Measurements from ENCODE around the gene CPEB3. TPM values are rescaled to one million over a fixed set of nuclear protein-coding genes. Genes with fewer than 3 reads are reported as not detected.
"Not testable (repeated sequence)": the region's sequence is repeated elsewhere in the genome, so short reads cannot be mapped to it uniquely, and the experiment has no call there.

CPEB3 gene
- total RNA-seq, 1 donor from 2014 or later: 1.8 TPM

DNA sequence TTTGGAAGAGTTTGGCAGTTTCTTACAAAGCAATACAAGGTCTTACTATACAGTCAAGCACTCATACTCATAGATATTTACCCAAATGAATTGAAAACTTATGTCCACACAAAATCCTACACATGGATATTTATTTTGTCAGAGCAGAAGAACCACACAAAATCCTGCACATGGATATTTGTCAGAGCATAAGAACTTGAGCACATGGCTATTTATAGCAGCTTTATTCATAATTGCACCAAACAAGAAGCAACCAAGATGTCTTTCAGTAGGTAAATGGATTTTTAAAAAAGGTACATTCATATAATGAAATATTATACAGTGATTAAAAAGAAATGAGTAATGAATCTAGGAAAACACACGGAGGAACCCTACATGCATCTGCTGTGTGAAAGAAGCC, 251.9 kb downstream of the CPEB3 start:
- no peak for DNase-seq (ENCODE audit: low read depth)

DNA sequence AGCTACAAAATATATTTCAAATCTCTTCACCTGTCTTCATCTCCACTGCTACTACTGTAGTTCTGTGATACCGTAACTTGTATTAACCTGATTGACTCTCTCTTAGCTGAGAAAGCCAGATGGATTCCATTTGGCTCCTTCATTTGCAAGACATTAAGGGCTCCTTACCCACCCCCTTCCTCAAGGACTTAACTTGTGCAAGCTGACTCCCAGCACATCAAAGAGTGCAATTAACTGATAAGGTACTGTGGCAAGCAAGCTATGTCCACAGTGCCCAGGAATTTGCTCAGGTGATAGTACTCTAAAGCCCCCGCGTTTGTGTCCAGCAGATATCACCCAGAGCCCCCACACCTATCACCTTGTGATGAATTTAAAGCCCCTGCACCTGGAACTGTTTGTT, 257.8 kb downstream of the CPEB3 start:
- not testable (repeated sequence) for DNase-seq (ENCODE audit: low read depth)

DNA sequence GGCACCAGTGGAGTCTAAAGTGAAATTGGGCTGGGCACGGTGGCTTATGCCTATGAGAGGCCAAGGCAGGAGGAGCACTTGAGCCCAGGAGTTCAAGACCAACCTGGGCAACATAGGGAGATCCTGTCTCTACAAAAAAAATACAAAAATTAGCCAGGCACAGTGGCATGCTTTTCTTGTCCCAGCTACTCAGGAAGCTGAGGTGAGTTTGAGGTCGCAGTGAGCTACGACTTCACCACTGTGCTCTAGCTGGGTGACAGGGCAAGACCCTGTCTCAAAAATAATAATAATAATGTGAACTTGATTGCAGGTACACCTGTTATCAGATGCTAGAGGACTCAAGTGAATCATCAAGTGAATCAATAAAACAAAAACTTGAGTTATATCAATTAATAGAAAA, 259.3 kb downstream of the CPEB3 start:
- DNase-seq (ENCODE audit: low read depth): no peak

DNA sequence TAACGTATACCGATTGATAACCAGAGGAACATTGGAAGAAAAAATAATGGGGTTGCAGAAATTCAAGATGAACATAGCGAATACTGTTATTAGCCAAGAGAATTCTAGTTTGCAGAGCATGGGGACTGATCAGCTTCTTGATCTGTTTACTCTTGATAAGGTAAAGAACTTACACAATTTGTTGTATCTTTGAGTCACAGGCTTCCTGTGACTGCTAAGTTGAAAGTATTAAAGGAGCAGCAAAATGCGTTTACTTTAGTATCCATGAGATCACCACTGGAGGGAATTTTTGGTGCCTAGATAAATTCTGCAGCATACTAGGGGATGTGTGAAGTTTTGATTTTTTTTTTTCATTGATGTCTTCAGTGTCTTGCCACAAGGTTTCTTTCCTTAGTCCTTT, 263.7 kb downstream of the CPEB3 start:
- no peak for DNase-seq (ENCODE audit: low read depth)

DNA sequence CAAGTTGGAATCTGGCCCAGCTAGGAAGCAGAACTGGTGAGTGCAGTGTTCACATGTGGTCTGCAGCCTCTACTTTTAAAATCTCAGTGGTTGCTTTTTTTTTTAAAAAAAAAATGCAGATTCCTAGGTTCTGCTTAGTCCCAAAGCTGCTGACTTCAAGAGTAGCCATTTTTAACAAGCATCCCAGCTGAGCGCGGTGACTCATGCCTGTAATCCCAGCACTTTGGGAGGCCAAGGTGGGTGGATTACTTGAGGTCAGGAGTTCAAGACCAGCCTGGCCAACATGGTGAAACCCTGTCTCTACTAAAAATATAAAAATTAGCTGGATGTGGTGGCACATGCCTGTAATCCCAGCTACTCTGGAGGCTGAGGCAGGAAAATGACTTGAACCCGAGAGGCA, 265.5 kb downstream of the CPEB3 start:
- DNase-seq (ENCODE audit: low read depth): not testable (repeated sequence)

DNA sequence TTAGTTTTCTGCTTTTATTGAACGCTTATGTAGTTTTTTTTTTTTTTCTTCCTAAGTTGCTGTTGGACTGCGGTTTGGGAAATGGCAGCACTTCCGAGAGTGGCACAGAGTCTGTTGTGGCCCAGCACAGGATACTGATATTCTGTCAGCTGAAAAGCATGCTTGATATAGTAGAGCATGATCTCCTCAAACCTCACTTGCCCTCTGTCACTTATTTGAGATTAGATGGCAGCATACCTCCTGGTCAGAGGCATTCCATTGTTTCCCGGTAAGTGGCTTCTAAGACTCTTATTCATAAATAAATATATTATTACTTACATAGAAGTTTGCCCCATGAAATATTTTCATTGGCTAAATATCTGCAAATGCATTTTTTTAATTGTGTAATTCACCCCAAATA, 266.2 kb downstream of the CPEB3 start:
- no peak for DNase-seq (ENCODE audit: low read depth)

DNA sequence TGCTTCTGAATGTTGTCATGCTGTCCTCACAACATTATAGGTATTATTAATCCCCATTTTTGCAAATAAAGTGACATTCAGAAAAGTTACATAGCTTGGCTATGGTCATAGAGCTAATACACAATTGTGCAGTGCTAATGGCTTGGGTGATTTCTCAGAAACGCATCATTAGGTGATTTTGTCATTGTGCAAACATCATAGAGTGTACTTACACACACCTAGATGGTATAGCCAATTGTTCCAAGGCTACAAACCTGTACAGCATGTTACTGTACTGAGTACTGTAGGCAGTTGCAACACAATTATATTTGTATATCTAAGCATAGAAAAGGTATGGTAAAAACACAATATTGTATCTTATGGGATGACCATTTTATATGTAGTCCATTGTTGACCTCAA, 276.3 kb downstream of the CPEB3 start:
- DNase-seq (ENCODE audit: low read depth): no peak

DNA sequence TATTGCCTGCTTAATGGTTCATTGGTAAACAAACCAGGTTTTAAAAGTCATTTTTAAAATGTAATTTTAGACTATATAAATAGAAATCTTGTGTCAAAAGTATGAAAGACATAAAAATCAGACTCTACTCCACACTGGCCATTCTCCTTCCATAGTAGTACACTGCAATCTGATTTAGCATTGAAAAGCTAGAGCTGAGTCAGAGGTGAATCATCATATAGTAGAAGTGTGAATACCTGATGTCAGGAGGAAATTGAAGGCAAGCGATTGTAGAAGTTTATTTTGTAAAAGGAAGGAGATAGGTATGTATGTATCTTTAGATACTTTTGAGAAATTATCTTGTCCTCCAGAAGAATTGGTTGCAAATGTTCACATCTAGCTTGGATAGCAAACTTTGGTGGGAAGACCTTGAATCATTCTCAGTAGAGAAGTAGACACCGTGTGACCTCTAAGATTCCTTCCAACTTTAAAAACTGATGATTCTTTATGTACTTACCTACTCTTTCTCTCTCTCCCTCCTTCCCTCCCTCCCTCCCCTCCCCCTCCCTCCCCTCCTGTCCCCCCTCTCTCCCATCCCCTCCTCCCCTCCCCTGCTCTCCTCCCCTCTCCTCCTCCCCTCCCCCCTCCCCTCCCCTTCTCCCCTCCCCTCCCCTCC, 279.2 kb downstream of the CPEB3 start:
- peak; percentile 88 for DNase-seq (ENCODE audit: low read depth)

DNA sequence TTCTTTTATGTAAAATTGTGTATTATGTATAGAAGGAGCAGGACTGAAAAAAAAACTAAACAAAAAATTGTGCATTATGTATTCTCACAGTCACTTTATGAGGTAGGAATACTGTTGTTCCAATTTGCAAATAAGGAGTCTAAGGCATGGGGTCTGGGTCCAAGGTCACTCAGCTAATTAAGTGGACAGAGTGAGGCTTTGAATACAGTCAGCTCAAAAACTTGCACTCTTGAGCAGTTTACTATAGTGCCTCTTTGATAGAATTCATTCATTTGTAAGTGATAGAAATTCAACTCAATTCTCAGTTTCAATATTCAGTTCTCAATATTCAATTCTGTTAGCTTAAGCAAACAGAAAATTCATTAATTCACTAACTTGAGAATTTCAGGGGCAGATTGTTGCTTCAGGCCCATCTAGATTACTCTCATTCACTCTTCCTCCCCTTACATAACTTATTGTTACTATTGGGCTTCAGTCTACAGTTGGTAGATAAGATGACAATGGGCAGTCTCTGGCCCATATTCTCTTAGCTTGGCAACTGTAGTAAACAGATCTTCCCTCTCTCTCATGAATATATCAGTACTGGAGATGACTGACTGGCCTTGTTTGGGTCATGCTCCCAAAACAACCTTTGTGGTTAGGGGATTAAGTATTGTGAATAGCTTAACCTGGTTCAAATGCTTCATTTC, 280.7 kb downstream of the CPEB3 start:
- peak; percentile 32 for DNase-seq (ENCODE audit: low read depth)

DNA sequence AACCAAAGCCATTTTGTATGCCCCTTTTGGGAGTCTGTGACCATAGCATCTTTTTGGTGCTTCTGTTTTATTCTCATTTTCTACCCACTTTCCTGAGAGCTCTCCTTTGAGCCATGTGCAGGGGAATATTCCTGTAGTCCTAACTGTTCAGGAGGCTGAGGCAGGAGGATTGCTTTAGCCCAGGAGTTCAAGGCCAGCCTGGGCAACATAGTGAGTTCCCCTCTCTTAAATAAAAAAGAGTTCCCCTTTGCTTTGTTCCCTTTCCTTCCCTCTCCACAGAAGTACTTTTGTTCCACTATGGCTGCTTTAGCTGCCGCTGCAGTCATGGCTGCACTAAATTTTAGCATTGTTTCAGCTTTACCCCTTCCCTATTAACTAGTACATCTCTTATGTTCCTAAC, 281.4 kb downstream of the CPEB3 start:
- DNase-seq (ENCODE audit: low read depth): no peak

DNA sequence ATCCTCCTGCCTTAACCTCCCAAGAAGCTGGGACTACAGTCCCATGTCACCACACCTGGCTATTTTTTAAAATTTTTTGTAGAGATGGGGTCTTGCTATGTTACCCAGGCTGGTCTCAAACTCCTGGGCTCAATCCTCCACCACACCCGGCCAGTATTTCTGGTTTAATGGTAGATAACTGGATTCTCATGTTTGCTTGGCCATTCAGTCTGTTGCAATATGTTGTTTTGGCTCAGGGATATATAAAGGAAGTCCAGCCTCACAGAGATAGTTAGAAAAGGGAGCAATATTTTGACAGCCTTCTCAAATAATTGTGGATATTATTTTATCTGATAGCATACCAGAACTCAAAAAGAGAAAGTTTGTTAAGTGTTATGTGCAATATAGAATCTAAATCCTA, 284.9 kb downstream of the CPEB3 start:
- no peak for DNase-seq (ENCODE audit: low read depth)

DNA sequence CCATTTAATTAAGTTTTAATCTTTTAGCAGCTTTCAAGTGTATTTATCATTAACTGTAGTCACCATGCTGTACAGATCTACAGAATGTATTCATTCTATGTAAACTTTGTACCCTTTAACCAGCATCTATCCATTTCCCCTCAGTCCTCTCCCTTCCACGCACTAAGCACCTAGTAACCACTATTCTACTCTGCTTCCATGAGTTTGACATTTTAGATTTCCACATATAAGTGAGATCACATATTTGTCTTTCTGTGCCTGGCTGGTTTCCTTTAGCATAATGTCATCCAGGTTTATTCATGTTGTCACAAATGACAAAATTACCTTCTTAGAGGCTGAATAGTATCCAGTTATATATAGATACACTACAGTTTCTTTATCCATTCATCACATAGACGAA, 287.6 kb downstream of the CPEB3 start:
- no peak for DNase-seq (ENCODE audit: low read depth)

DNA sequence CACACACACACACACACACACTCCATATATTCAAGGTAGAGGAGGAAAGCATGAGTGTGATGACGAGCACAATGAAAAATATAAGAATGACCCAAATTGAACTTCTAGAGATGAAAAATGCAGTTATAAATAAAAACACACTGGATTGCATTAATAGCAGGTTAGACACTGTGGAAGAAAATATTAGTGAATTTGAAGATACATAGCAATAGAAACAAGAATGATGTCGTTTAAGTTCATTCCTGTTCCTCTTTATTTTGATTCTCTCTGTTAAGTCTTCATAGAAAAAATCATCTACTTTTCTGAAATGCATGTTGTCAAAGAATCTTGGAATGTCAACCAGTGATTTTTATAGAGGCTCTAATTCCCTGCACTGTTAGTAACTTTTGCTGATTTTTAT, 288.9 kb downstream of the CPEB3 start:
- no peak for DNase-seq (ENCODE audit: low read depth)

DNA sequence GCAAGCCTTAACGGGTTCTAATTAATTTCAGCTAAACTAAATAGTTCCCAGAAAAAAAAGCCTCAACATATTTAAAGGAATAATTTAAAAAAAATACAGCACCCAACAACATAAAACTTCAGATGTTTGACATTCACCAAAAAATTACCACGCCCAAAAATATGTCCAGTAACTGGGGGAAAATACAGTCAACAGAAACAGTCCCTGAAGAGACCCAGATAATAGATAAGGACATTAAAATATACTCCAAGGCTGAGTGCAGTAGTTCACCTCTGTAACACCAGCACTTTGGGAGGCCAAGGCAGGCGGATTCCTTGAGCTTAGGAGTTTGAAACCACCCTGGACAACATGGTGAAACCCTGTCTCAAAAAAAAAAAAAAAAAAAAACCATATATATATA, 289.3 kb downstream of the CPEB3 start:
- DNase-seq (ENCODE audit: low read depth): no peak

Other genes starting within 250 kb of the CPEB3 start
- gene MARCHF5, start 89 bp upstream of the CPEB3 start, total RNA-seq: 24.3 and 53.6 TPM in 2 replicates